ENCODE data around the gene RAI14. TPM values are rescaled to one million over a fixed set of nuclear protein-coding genes. Genes with fewer than 3 reads are reported as not detected.

The RAI14 gene
- total RNA-seq, 1 donor from 2014 or later: 17.0 TPM

DNA sequence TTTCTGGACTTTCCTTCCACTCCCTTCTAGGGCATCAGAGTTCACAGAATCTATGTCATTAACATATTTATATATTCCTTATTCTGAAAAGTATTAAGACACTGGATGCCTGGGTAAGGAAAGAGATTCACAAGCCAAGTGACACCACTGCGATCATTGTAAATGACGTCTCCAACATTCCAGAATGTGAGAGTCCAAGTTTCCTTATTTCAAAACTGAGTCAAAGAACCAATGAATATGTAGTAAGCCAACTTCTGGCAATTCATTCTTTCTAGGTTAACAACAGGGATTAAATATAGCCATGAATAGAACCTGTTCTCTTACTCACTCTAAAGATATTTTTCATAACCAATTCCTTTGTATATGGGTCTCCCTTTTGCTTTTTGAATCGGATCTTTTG lies 18.1 kb downstream of the RAI14 start:
- peak; percentile 75 for DNase-seq (ENCODE audit: low read depth)

DNA sequence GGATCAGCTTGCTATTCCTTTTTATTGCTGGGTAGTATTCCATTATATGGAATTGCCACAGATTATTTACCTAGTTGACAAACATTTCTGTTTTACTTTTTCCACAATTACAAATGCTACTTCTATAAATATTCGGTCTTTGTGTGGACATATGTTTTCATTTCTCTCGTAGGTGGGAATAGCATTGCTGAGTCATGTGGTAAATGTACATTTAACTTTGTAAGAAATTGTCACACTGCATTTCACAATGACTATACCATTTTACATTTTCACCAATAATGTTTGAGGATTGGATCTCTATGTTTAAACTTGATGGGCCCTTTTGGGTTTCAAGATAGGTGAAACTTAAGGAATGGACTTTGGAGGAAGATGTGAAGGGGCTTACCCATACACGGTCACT lies 19.7 kb downstream of the RAI14 start:
- DNase-seq (ENCODE audit: low read depth): no peak

DNA sequence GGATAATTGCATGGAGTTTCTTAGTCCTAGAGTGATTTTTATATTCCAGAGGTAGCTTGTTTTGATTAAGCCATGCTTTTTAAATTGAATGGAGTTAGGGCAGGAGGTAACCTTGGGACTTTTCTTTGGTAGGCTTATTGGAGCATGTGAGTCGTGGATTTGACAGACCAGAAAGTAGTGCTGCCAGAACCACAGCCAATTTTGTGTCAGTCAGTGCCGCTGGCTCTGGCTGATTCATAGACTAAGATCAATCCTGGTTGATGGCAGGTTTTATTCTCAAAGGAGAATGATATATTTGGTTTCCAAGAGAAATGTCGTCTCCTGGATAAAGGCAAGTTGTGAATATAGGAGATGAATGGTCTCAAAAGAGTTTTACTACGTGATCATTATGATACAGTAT lies 20.3 kb downstream of the RAI14 start:
- DNase-seq (ENCODE audit: low read depth): peak; percentile 35

- DNase-seq (ENCODE audit: low read depth): no peak
Observed at GRCh38 chr5:34677428-34677827, 21.3 kb downstream of the RAI14 start.

DNA sequence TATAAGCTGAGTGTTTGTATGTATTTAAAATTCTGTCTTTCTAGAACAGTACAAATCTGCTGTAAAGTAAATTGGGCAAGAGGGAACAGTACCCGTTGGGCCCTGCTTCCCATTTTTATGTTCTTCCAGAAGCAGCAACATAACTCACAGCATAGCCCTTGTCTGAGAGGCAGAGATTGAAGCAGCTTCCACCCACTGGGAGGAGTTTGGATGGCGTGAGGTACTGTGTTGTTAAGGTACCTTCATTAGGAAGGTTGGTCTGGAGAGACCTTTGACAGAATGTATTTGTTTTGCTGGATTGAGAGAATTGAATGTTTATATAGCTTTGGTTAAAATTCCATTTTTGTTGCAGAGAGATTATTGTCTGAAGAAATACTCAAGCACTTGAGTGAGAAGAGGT lies 24.8 kb downstream of the RAI14 start:
- no peak for DNase-seq (ENCODE audit: low read depth)

- peak; percentile 94 for DNase-seq (ENCODE audit: low read depth)
Observed at GRCh38 chr5:34682926-34683623, 26.9 kb downstream of the RAI14 start.

- peak; percentile 50 for DNase-seq (ENCODE audit: low read depth)
Observed at GRCh38 chr5:34684281-34684979, 28.3 kb downstream of the RAI14 start.

DNA sequence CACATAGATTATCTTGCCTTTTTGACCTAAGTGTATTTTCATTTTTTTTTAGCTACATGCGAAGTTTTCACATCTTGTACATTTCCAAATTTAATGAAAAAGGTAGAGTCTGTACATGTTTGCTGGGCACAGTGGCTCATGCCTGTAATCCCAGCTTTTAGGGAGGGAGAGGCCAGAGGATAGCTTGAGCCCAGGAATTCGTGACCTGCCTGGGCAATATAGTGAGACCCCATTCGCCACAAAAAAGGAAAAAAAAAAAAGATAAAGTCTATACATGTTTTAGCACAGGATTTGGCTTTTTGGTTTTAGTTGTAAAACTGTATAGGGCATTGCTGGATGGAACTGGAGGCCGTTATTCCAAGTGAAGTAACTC lies 28.8 kb downstream of the RAI14 start:
- DNase-seq (ENCODE audit: low read depth): no peak

- peak; percentile 24 for DNase-seq (ENCODE audit: low read depth)
Observed at GRCh38 chr5:34685485-34686165, 29.5 kb downstream of the RAI14 start.

- DNase-seq (ENCODE audit: low read depth): peak; percentile 67
Observed at GRCh38 chr5:34686762-34687268, 30.7 kb downstream of the RAI14 start.

DNA sequence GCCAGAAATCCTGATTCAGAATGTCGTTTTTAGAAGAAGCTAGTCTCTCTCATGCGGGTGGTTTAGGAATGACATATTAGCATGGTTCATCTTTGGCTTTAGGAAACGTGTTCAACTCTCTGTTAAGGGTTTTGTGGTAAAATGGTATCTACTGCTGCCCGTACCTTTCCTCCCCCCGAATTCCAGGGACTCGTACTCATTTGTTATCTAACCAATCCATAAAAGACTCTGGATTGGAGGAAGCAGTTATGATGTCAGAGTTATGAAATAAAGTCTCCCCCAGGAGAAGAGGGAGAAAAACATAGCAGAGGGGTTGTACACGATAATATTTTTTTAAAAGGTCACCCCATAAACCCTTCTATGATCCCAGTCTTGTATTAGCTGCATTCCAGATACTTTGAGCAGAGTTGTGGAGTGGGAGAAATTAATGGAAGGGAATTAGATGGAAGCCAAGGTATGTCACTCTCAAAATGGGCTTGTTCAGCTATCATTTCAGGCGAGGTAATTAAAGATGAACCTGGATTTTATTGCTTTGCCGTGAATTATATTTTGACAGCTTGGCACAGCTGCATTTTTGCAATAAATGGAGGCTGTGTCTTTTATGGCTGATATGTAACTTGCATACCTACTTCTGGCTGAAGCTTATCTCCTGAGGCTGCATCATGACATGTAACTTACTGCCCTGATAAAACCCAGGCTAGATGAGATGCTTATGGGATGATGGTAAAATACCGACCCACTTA lies 31.3 kb downstream of the RAI14 start:
- DNase-seq (ENCODE audit: low read depth): peak; percentile 37

DNA sequence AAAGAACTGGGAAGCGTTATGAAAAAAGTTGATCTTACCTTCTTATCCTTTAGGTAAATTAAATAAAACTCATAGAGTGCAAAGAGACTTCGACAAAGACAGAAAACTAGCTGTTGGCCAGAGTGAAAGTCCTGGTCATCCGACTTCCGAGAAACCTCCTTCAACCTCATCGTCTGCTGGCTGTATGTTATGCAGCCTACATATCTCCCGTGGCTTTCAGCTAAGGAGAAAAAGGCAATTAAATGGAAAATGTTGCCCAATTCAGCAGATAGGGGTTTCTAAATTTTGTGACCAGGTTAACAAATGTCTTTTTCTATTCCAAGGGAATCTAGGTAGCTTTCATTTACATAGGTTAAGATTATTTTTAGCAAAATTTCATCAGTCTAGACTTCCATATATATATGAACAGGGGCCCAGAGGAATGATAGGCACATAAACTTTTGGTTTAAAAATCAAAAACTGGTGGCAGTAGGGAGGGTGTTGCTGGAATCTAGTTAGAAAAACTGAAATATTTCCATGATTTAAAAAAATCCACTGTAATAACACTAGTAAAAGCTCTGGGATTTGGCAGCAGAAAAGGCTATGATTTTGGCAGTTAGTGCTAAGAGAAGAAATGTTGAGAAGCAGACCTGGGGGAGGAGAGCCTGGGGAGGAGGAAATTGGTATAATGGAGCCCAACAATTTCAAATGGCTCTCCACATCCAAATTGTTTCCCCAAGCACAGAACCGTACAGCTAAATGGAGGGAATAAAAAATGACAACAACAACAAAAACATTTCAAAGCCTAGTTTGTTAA lies 32.1 kb downstream of the RAI14 start:
- DNase-seq (ENCODE audit: low read depth): no peak

GRCh38 chr5:34690301-34690700 lies 34.2 kb downstream of the RAI14 start:
- DNase-seq (ENCODE audit: low read depth): peak; percentile 61

GRCh38 chr5:34690898-34691297 lies 34.8 kb downstream of the RAI14 start:
- DNase-seq (ENCODE audit: low read depth): no peak

DNA sequence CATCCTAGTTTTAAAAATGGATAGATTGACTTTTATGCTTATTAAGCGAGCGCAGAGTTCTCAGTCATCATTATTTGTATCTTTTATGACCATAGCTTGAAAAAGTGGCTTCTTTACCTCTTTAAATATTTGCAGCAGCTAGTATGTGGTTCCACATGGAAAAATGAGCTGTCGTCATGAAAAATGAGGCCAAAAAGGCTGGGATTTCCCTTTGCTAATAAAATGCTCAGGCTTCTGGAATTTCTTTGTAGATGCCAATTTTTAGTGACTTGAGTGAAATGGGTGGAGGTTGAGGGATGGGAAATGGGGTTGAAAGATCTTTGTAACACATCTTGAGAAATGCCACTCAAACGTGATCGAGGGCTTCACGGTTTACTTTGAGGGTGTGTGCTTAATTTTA lies 35.2 kb downstream of the RAI14 start:
- peak; percentile 20 for DNase-seq (ENCODE audit: low read depth)

DNA sequence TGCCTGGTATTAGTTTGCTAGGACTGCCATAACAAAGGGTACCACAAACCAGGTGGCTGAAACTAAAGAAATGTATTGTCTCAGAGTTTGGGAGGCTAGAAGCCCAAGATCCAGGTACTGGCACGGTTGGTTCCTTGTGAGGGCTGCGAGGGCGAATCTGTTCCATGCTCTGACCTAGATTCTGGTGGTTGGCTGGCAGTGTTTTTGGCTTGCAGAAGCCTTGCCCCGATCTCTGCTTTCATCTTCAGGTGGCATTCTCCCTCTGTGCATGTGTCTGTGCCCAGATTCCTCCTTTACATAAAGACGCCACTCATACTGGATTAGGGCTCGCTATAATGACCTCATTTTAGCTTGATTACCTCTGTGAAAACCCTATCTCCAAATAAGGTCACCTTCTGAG lies 36.7 kb downstream of the RAI14 start:
- no peak for DNase-seq (ENCODE audit: low read depth)

DNA sequence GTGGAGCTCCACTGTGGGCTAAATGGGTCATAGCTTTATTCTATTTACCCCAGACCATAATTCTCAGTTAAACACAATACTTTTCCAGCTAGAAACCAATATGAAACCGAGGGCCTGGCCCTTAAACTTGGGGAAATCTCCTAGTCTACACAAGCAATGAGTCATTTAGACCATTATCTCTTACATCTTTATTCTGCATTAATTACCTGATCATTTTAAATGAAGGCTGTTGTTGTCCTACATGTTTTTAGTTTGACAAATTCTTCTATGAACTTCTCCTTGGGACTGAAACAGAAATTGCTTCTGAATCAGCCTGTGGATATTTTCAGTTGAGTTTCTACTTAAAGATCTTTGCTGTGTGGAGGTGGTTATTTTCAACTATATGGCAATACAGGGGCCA lies 37.9 kb downstream of the RAI14 start:
- no peak for DNase-seq (ENCODE audit: low read depth)

DNA sequence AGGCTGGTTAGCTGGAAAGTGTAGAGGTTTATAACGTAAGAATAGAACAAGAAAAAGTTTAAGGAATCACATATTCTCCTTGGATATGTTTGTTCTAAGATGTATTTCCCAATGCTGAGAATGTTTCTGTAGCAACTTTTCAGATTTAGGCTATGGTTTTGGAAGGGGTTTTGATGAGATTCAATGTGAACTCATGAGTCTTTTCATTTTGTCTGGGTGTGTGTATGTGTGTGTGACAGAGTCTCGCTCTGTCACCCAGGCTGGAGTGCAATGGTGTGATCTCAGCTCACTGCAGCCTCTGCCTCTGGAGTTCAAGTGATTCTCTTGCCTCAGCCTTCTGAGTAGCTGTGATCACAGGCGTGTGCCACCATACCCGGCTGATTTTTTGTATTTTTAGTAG lies 38.6 kb downstream of the RAI14 start:
- DNase-seq (ENCODE audit: low read depth): no peak

GRCh38 chr5:34695275-34696027 lies 39.3 kb downstream of the RAI14 start:
- peak; percentile 21 for DNase-seq (ENCODE audit: low read depth)

Data from myocyte (in vitro differentiated cells).